Measurements from ENCODE around the gene FAAP20.

DNA sequence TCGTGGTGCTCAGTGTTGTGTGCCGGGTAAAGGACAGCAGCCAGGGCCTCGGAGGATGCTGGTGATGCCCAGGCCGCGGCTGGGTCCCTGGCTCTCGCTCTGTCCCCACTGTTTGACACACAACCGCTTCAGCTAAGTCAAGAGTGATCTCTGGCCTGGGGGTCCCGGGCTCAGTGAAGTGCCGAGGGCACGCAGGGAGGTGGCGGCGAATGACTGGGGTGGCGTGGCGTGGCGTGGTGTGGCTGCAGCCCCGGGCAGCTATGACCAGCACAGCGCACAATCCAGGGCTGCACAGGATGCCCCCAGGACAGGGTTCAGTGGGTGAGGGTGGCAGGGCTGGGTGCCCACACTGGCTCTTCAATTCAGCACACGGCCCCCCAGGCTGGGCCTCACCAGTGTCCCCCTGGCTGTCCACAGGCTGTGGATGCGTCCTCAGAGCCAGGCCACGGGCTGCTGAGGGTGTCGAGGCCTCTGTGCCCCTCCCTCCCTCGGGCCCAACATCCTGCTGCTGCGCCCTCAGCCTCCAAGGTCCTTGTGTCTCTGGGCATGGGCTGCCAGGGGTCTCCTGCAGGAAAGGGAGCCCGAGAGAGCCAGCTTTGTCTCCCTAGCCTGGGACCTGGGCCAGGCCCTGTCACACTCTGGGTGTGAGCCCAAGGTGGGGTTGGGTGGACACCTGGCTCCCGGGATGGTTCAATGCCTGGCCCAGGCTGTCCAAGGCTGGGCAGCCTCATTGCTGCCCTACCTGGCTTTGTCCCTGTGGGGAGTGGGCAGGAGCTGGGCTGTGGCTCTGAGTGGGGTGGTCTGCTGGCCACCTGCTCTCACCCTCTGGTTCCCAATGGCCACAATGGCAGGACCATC lies 21.6 kb upstream of the FAAP20 start:
- TF ChIP-seq, protein P1, sequence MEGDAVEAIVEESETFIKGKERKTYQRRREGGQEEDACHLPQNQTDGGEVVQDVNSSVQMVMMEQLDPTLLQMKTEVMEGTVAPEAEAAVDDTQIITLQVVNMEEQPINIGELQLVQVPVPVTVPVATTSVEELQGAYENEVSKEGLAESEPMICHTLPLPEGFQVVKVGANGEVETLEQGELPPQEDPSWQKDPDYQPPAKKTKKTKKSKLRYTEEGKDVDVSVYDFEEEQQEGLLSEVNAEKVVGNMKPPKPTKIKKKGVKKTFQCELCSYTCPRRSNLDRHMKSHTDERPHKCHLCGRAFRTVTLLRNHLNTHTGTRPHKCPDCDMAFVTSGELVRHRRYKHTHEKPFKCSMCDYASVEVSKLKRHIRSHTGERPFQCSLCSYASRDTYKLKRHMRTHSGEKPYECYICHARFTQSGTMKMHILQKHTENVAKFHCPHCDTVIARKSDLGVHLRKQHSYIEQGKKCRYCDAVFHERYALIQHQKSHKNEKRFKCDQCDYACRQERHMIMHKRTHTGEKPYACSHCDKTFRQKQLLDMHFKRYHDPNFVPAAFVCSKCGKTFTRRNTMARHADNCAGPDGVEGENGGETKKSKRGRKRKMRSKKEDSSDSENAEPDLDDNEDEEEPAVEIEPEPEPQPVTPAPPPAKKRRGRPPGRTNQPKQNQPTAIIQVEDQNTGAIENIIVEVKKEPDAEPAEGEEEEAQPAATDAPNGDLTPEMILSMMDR (IDR thresholded peaks at IDR 0.05) = no peak
- no peak for TF ChIP-seq POLR2A (IDR thresholded peaks at IDR 0.05)

Measured in sigmoid colon (tissue), 3 donors.